AG10803 (cell line): ENCODE measurements around the gene CDH4.
A peak's percentile ranks its signal among the peaks of the same experiment; 100 is the strongest.

Experiments used
- DNase-seq: peaks from one replicate; pipeline ENCODE4 v3.0.0; 2010; ENCODE audit warnings: low read depth
- H3K4me3 ChIP-seq: 2 replicates; pipeline ENCODE4 v1.5.1; 2011; ENCODE audit warnings: mild to moderate bottlenecking, low read length, control low read depth
- TF ChIP-seq, protein P1 (sequence below): conservative IDR thresholded peaks from 2 replicates; pipeline ENCODE4 v1.5.1; 2011; ENCODE audit warnings: mild to moderate bottlenecking, low read length, control low read depth, inconsistent platforms

CDH4 gene

DNA sequence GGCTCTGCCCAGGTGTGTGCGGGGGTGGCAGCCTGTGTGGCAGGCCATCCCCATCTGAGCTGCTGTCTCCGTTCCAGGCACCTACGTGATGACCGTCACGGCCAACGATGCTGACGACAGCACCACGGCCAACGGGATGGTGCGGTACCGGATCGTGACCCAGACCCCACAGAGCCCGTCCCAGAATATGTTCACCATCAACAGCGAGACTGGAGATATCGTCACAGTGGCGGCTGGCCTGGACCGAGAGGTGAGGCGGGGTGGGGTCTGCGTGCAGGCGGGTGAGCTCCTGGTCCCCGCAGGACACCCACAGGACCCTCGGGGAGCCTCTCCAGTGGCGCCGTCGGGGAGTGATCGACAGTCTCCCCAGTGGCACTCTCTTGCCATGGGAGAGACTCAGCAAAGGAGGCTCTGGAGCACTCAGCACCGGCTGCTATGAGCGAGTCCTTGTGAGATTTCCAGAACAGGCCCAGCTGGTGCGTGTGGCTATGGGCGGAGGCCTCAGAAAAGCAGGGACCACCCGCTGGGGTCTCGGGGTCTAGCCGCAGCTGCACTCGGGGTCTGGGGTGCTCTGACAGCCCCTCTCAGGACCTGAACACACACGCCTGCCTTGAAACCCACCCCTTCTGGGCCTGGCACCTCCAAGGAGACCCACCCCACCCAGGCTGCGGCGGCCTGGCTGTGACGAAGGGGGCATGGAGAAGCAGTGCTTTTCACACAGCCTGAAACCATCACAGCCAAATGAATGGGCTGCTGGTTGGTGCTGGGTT lies 621.8 kb downstream of the CDH4 start:
- no peak overlapping the region for H3K4me3 ChIP-seq
- no peak for DNase-seq
- TF ChIP-seq, protein P1, sequence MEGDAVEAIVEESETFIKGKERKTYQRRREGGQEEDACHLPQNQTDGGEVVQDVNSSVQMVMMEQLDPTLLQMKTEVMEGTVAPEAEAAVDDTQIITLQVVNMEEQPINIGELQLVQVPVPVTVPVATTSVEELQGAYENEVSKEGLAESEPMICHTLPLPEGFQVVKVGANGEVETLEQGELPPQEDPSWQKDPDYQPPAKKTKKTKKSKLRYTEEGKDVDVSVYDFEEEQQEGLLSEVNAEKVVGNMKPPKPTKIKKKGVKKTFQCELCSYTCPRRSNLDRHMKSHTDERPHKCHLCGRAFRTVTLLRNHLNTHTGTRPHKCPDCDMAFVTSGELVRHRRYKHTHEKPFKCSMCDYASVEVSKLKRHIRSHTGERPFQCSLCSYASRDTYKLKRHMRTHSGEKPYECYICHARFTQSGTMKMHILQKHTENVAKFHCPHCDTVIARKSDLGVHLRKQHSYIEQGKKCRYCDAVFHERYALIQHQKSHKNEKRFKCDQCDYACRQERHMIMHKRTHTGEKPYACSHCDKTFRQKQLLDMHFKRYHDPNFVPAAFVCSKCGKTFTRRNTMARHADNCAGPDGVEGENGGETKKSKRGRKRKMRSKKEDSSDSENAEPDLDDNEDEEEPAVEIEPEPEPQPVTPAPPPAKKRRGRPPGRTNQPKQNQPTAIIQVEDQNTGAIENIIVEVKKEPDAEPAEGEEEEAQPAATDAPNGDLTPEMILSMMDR = no peak

DNA sequence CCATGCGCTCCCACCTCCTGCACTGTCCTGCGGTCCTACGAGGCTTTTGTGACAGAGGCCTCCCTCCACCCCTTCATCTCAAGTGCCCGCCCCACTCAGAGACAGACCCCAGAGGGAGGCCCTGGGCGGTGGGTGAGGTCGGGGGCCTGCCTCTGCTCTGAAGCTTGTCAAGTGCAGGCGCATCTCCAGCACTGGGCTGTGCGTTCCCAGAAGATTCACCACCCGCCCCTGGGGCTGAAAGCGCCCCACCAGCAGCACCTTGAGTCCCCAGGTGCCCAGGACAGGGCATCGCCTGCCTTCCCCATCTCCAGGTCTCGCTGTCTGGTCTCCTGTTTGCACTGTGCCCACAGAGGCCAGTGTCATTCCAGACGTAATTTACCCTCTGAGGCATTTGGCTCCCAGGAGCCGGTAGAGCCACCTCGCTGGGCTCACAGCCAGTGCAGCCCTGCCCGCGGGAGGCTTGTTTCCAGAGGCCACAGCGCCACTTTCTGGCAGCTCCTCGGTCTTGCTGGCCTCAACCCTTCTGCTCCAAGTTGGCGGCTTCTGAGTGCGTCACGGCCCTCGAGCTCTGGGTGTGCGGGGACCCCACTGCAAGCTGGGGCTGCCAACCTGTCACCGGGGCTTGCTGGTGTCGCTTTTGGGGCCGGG lies 622.5 kb downstream of the CDH4 start:
- H3K4me3 ChIP-seq = no peak overlapping the region
- TF ChIP-seq, protein P1 = peak; percentile 38
- DNase-seq = peak; percentile 41

DNA sequence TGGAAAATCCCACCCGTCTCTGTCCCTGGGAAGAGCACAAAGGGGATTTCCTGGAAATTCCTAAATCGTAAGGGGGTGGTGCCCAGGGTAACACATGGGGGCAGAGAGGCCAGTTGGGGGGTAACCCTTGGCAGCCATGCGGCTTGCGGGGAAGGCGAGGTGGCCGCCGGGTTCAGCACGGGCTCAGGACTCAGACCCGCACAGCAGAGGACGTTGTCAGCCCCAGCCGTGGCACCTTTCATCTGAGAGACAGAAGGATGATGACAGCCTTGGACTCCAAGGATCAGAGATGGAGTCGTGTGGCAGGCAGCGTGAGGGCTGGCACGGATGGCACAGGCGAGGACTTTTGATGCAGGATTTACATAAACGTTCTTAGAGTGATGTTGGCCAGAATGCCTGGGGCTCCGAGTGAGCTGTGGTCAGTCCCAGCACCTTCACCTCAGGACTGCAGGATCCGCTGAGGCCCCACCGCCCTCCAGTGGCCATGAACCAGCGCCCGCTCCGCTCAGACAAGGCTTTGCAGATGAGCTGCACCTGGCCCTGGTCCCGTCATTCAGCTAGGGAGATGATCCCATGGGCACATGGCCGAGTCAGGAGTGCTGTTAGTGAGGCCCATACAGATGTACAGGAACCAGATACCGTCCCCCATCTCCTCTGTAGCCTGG lies 623.3 kb downstream of the CDH4 start:
- TF ChIP-seq, protein P1 = no peak
- no peak overlapping the region for H3K4me3 ChIP-seq
- no peak for DNase-seq

DNA sequence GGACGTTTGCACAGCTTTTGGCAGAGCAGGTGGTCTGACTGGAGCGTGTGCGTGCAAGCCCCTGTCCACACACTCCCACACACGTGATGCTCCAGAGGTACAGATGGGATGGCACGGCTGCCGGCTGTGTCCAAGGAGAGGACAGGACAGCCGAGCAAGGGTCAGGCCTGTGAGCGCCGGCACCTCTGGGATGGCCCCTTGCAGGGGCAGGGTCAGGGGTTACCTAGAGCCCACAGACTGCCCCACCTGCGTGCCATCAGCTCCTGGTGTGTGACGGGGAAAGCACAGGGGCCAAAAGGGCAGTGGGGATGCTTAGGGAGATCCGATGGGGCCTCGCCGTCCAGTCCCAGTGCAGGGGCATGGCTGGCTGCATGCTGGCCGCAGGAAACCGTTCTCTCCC lies 623.9 kb downstream of the CDH4 start:
- no peak for DNase-seq
- TF ChIP-seq, protein P1 = no peak
- no peak overlapping the region for H3K4me3 ChIP-seq

DNA sequence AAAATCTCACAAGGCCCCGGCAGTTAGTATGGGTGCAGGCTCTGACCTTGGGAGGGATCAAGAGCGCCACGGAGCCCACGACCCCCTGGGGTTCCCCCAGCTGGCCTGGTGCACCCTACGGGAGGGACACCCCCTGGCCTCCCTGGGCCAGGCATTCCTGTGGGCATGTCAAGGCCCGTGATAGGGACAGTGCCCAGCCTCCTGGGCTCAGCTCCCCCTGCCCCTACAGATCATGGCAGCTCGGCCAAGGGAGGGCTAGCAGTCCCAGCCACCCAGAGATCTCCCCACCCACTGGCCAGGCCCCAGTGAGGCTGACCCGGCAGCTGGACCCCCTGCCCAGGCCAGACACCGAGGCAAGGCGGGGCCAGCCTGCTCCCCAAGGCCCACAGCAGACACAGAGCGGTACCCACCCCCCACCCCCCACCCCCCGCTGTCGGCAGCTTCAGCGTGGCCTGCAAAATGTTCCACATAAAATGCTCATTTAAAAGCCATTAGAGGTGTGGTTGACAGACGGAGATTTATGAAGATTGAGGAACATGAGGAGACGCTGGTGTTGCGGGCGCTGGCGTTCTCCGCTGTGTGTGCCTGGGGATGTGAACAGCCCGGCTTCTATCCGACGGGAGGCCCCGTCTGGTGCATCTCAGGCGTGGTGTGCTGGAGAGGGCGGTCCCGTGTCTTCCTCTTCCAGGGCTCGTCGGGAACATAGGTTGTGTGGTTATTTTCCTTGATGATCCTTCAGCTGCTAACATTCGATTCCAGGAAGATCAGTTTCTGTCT lies 625.1 kb downstream of the CDH4 start:
- no peak for DNase-seq
- no peak overlapping the region for H3K4me3 ChIP-seq
- TF ChIP-seq, protein P1 = no peak

DNA sequence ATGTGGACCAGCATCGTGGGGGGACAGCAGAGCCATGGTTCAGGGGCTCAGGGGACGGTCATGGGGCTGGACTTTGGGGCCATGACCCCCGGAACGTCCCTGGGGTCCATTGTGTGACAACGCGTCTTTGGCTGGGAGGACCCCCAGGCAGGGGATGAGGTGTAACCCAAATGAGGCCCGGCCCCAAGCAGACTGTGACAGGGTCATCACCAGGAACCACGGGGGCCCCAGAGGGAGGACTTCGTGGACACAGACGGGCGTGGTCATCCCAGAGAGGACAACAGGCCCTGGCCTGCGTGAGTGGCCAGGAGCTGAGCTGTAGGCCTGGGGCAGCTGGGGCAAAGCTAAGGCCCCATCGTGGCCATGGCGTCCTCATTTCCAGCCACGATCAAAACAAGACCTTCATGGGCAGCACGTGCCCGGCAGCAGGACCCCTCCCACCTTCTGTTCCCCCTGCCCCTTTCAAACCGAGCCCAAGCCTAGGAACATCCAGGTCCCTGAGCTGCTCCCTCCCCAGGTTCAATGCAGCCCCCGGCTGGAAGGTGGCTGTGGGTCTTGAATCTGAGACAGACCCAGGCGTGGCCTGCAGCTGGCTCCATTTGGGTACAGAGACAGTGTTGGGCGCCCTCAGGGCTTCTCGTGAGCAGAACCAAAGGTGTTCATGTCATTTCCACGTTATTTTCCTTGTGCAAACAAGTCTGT lies 625.9 kb downstream of the CDH4 start:
- no peak overlapping the region for H3K4me3 ChIP-seq
- no peak for DNase-seq

More for the DNA sequence above, 625.9 kb downstream of the CDH4 start:
- TF ChIP-seq, protein P1 = no peak
